HG02642 (cell line): Measurements from ENCODE around the gene GPR153.

Source experiments
- ATAC-seq: cut with Tn5 transposase; IDR thresholded peaks from one replicate; pipeline ENCODE4 v1.9.1; 2021; ENCODE audit warnings: mild to moderate bottlenecking; ENCODE audit not compliant: unreplicated experiment, poor library complexity

The GPR153 gene

DNA sequence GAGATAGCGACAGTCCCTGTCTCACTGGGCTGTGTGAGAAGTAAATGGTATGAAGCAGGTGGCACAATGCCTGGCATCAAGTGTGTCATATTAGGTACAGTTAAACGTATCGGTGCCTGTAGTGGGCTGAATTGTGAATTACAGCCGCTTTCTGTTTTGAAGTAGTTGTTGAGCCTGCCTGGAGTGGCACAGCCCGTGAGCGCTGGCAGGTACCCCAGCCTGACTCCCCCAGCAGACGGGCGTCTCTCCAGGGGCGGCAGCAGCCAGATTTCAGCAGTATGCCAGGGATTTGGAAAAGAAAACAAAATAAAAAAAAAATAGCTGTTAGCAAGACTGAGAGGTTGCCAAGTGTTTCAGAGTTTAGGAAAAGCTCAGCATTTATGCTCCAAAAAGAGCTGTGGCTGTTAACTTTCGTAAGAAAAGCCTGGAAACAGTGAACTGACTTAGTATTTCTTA, 26.6 kb upstream of the GPR153 start:
- no peak for ATAC-seq

- ATAC-seq, result no peak
Observed at GRCh38 chr1:6287029-6287428, 26.1 kb upstream of the GPR153 start.

DNA sequence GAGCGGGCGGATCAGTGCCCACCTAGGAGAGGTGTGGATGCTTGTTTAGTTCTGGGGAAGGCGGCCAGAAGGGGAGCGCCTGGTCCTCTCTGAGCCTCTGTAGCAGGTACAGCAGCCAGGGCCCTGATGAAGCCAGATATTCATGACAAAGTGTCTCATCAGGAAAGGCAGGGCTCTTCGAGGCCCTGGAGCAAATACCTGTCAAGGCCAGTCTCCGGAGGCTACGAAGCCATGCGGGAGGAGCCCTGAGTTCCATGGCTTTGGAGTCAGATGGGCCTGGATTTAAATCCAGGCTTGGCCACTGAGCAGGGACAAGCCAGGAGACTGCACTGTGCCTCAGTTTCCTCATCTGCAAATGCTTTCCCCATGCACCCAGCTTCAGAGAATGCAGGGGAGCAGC, 25.4 kb upstream of the GPR153 start:
- ATAC-seq, result no peak

- ATAC-seq, result no peak
Observed at GRCh38 chr1:6285336-6285735, 24.4 kb upstream of the GPR153 start.

GRCh38 chr1:6282577-6283270, 21.8 kb upstream of the GPR153 start:
- ATAC-seq, result no peak

GRCh38 chr1:6281511-6282402, 20.9 kb upstream of the GPR153 start:
- no peak for ATAC-seq

GRCh38 chr1:6280761-6281451, 20.0 kb upstream of the GPR153 start:
- no peak for ATAC-seq

- no peak for ATAC-seq
Observed at GRCh38 chr1:6279613-6280383, 18.9 kb upstream of the GPR153 start.

- ATAC-seq, result no peak
Observed at GRCh38 chr1:6279066-6279465, 18.2 kb upstream of the GPR153 start.

DNA sequence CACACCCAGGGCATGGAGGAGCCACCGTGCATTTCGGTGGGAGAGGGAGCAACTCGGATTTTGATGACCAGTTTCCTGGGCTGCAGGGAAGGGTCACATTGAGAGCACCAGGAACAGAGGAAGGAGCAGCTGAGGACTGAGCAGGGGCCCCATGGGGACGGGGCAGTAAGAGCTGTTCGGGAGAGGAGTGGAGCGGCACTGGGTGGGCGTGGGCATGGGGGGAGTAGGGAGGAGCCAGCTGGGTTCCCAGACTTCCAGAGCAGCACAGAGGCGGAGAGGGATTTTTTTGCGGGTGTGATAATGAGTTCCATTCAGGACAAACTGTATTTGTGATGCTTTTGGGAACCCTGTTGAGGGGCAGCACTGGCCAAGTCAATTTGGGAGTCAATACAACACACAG, 17.4 kb upstream of the GPR153 start:
- no peak for ATAC-seq

DNA sequence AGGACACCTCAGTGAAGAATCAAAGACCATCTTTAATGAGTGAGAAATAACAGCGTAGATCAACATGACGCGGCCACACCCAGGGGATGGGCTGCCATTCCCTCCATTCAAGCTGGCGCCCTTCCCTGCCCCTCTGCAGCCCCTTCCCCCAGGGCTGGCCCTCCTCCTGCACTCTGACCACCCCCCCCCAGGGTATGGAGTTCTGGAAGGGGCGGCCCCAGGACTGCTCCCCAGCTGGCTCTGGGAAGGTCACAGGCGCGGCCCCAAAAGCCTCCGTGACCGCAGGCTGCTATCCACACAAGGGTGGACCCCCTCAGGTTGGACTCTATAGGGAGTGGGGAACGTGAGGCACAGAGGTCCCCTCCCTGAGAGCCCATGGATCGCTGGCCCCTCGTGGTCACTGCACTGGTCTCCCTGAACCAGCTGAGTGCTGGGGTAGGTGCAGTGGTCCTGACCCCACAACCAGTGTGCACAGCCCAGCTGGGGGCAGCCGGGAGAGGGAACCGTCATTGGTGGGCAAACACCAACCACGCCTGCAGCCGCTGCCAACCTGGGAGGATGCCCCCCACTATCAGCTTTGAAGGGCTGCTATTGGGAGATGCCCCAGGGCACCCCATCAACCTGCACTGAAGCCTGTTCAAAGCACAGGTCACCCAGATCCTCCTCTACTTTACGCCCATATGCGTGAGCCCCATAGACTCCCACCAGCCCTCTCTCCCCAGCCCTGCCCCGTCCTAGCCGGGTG, 16.1 kb upstream of the GPR153 start:
- ATAC-seq, result no peak

DNA sequence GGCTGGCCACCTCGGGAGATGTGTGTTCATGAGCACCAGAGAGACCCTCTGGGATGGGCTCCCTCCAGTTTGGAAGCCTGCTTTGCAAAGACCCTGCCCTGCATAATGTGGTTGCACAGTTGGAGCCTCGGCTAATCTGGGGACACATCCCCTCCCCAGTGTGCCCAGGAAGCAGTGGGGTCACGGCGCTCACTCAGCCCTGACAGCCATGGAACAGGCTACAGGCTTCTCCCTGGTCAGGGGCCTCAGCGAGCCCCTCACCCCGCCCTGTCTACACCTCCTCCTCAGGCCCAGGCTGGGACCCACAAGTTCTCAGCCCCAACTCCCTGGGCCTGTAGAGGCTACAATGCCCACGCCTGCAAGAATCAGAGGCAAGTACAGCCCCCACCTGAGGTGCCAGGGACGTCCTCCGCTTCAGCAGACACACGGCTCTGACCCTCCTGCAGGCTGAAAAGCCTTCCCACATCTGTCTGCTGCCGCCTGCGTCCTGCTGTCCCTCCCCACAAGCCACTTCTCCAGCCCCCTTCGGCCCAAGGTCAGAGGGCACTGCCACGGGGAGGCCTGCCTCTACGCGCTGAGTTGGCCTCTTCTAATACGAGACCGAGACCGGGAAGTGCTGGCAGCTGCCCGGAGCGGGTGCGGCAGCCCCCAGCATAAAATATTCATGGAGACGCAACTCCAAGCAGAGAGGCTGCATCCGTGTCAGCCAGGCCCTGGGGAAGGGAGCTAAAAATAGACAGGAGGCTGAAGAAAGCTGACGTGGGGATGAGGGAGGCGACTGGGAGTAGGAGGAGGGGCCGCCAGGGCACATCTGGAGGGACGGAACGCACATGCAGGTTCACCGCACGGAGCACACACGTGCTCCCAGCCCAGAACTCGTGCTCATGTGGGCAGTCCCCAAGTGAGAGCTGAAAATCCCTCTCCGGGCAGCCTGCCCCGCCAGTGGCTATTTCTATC, 15.2 kb upstream of the GPR153 start:
- ATAC-seq, result no peak

DNA sequence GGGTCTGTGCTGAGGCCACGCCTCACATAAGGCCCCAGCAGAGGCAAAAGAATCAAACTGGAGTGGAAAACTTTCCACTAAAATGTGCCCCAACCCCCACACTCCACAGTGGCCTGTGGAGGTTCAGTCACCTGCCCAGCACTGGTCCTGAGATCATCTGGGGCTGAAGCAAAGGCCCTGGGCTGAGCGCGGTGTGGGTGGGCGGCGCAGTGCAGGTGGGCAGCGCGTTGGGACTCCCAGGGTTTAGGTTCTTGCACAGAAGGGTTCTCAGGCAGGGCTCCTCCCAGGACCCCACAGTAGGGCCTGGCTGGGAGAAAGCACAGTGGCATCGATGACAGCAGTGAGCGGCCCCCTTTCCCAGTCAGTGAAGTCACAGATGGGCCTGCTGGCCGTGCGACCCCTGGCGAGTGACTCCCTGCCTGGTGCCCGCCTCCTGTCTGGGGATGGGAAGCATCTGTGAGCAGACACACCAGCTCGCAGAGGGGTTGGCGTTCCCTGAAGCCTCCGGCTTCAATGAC, 13.8 kb upstream of the GPR153 start:
- no peak for ATAC-seq

- ATAC-seq, result no peak
Observed at GRCh38 chr1:6274102-6274501, 13.2 kb upstream of the GPR153 start.

DNA sequence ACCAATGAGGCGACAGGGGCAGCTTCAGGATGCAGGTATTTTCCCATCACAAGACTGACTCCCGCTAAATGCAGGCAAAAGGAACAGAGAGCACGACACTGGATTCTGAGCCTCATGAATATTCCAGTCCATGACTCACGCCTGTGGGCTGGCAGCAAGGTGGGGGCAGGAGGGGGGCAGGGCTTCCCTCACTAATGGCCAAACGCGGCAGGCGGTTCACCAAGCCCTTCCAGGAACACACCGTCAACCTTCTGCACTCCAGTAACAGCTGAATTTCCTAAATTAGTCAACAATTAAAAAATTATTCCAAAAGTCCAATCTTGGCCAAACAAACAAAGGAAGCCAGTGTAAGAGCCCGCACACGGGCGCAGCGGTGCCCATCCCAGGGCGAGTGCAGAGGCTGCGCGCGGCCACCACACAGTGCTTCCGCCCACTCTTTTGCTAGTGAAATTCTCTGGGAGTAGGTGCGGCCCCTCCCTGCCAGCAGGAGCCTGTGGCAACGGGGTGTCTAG, 12.5 kb upstream of the GPR153 start:
- ATAC-seq, result no peak

GRCh38 chr1:6272868-6273267, 12.0 kb upstream of the GPR153 start:
- no peak for ATAC-seq

- no peak for ATAC-seq
Observed at GRCh38 chr1:6272452-6272851, 11.6 kb upstream of the GPR153 start.

- ATAC-seq, result no peak
Observed at GRCh38 chr1:6271554-6271953, 10.7 kb upstream of the GPR153 start.
